AG08395 (cell line): Measurements from ENCODE around the gene BNIPL.

Experiments used
- DNase-seq: peaks from one replicate; pipeline ENCODE4 v3.0.0; 2012; ENCODE audit warnings: mixed read lengths, low spot score

BNIPL gene

GRCh38 chr1:151010346-151010726 lies 26.1 kb upstream of the BNIPL start:
- no peak for DNase-seq

DNA sequence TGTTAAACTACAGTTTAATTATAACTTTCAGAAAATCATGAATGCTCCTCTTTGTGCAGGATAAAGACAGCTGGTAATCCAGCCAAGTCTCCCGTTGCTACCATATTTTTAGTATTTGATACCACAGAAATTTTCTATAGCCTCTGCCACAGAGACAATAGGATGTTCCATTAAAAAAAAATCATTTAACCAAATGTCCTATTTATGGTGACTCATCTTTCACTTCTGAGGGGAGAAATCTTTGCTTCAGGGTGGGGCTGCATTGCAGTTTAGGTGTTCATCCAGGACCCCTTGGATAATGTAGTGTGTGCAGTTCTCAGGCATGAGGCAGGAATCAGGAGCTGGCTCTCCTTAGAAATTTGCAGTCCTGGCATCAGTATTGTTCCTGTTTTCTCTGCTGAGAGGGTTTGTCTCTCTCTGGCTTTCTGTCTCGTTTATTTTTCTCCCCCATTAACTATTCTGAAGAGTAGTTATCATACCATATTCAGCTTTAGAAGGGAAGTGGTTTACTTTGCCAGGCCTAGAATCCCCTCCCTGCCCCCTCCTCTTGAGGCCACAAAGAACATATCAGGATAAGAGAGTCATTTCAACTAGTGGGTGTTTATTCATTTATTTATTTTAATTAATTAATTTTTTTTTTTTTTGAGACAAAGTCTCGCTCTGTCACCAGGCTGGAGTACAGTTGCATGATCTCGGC lies 25.1 kb upstream of the BNIPL start:
- no peak for DNase-seq

DNA sequence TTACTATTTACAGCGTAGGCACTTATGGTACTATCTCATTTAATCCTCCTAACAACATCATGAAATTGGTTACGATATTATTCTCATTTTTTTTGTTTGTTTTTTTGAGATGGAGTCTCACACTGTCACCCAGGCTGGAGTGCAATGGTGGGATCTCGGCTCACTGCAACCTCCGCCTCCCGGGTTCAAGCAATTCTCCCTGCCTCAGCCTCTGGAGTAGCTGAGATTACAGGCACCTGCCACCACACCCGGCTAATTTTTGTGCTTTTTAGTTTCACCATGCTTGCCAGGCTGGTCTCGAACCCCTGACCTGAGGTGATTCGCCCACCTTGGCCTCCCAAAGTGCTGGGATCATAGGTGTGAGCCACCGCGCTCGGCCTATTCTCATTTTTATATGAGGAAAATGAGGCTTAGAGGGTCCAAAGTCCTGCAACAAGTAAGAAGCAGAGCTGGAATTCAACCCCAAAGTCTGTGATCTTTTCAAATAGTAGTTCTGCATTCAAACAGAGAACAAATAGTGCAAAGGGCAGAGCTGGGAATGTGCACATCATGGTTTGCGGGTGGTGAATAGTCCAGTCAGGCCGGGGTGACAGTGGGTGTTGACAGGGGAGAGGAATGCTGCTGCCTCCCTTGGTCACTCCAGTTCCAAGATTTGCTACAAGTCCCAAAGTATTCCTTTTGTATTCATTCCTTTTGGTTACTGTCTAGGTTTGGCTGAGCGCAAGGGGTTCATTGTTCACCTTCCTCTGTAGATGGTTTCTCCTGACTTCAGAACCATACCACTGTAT lies 23.5 kb upstream of the BNIPL start:
- no peak for DNase-seq

- no peak for DNase-seq
Measured at GRCh38 chr1:151013518-151013917, 22.9 kb upstream of the BNIPL start.

GRCh38 chr1:151024540-151025146 lies 11.7 kb upstream of the BNIPL start:
- DNase-seq: peak; percentile 81

- DNase-seq: no peak
Measured at GRCh38 chr1:151026460-151026859, 9.9 kb upstream of the BNIPL start.

DNA sequence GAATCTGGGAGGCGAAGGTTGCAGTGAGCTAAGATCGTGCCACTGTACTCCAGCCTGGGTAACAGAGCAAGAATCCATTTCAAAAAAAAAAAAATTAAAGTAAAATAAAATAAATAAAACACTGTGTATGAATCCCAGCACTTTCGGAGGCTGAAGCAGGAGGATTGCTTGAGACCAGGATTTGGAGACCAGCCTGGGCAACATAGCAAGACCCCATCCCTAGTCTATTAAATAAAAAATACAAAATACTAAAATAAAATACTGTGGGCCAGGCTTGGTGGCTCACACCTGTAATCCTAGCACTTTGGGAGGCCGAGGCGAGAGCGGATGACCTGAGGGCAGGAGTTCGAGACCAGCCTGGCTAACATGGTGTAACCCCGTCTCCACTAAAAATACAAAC lies 4.2 kb upstream of the BNIPL start:
- no peak for DNase-seq

DNA sequence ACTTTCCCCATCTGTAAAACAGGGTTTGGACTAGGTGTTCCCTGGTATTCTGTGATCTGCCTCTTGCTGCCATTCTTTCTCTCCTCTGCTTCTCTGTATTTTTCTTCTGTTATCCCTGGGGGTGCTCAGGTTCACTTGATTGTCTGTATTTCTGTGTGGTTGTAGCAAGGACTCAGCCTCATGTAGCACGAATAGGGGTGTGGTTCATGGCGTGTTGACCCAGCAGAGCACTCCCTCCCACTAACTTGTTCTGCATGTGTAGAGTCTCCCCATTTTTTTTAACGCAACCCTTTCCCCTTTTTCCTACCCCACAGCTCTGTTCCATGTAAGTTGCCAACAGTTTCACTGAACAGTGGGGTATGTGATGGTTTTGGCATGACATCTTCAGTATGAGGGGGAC lies 1.2 kb upstream of the BNIPL start:
- no peak for DNase-seq

DNA sequence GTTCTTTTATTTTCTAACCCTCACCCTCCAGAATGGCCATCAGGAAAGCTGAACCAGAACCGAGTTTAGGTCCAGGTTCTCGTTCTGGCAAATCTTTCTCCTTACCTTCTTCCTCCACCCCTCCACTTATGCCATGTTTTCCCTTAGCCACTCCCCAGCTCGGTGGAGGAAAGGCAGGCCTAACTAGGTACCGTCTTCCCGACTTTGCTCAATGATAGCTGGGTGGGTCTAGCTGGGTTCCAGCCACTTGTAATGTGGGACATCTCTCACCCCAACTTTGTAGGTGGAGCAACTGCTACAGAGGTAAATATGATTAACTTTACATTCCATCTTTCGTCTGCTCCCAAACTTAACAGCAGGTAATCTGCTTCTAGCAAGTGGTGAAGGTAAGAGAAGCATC lies 646 bp downstream of the BNIPL start:
- DNase-seq: no peak

DNA sequence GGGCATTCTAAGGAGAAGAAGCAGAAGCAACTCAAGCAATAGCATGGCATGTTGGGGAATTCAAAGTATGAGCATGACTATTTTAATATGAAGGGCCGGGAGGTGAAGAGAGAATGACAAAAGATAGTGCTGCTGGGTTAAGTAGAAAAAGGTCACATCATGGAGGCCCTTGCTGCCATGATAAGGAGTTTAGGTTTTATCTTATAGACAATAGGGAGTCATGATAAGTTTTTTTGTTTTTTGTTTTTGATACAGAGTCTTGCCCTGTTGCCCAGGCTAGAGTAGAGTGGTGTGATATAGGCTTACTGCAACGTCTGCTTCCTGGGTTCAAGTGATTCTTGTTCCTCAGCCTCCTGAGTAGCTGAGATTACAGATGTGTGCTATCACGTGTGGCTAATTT lies 3.1 kb downstream of the BNIPL start:
- no peak for DNase-seq

DNA sequence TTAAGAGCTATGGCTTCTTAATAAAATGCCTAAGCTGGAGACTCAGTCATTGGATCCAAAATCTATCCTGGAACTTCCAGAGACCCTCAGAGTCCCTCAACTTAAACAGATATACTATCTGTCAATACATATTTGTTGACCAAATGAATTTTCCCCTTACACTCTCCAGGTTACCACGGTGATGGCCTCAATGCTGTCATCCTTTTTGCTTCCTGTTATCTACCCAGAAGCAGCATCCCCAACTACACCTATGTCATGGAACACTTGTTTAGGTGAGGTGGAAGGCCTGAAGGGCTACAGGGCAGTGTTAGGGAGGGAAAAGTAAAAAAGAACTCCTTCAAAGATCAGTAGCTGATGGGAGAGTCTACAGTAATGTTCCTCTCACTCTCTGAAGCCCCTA lies 6.8 kb downstream of the BNIPL start:
- no peak for DNase-seq

- peak; percentile 93 for DNase-seq
Measured at GRCh38 chr1:151047591-151047924, 11.2 kb downstream of the BNIPL start, which contains the start of gene C1orf56. TSS of gene C1orf56 (plus strand) at chr1:151047751. CDS start at chr1:151047848, 97 bp downstream.

DNA sequence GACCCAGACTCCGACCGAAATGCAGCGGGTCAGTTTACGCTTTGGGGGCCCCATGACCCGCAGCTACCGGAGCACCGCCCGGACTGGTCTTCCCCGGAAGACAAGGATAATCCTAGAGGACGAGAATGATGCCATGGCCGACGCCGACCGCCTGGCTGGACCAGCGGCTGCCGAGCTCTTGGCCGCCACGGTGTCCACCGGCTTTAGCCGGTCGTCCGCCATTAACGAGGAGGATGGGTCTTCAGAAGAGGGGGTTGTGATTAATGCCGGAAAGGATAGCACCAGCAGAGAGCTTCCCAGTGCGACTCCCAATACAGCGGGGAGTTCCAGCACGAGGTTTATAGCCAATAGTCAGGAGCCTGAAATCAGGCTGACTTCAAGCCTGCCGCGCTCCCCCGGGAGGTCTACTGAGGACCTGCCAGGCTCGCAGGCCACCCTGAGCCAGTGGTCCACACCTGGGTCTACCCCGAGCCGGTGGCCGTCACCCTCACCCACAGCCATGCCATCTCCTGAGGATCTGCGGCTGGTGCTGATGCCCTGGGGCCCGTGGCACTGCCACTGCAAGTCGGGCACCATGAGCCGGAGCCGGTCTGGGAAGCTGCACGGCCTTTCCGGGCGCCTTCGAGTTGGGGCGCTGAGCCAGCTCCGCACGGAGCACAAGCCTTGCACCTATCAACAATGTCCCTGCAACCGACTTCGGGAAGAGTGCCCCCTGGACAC lies 11.7 kb downstream of the BNIPL start:
- peak; percentile 73 for DNase-seq

GRCh38 chr1:151048645-151049032 lies 12.3 kb downstream of the BNIPL start:
- no peak for DNase-seq

DNA sequence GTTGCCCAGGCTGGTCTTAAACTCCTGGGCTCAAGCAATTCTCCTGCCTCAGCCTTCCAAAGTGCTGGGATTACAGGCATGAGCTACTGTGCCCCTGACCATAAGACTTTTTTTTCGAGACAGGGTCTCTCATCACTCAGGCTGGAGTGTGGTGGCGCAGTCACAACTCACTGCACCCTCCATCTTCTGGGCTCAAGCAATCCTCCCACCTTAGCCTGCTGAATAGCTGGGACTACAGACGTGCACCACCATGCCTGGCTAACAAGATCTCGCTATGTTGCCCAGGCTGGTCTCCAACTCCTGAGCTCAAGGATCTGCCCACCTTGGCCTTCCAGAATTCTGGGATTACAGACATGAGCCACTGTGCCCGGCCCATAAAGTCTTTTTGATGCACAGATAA lies 13.1 kb downstream of the BNIPL start:
- DNase-seq: no peak

GRCh38 chr1:151050051-151050688 lies 13.8 kb downstream of the BNIPL start:
- no peak for DNase-seq

DNA sequence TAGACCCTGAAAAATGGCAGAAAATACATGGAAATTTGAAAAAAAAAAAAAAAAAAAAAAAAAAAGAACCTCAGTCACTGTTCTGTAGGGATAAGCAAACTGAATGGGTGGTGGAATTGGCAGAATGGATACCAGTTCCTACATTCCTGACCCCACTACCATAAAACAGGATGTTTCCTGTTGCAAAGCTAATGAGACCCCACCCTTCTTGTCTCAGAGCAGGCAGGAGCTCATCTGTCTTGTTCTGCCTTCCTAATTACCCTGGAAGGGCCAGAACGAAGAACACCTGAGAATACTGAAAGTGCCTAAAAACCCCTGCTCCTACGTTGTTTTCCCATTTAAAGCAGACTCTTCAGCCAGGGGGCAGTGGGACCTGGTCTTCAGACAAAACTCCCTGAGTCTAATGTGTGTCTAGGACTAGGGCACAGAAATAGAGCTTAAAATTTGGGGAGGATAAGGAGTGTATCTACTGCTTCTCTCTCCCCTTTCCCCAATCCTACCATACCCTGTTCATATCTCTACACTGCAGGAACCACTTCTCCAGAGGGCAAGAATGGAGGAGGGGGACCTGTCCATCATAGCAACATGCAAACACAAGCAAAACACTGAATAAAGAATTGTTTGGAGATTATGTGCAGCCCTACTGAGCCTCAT lies 15.1 kb downstream of the BNIPL start:
- DNase-seq: no peak

DNA sequence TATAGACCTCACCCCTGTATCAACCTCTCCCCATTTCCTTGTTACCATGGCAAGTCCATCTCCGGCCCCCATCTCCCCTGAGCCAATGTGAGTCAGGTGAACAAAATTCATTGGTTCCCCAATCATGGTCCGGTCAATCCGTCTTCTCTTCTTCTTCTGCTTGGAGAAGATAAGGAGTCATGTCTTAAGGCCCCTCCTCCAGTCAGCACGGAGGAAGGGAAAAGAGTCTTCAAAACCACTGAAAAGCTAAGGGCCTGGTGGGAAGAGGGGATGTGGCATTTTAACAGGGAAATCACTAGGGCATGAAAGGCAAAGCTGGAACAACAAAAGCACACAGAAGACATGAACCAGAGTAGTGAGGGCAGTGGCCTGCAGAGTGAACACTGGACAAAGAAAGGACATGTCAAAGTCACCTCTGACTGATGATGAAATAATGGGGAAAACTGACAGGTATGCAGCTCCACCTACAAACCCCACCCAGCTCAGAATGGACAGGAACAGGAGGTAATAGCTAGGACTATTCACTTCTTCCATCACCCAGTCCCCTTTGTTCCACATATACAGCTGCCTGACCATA lies 18.7 kb downstream of the BNIPL start:
- DNase-seq: no peak

- DNase-seq: no peak
Measured at GRCh38 chr1:151055581-151055980, 19.2 kb downstream of the BNIPL start.

- DNase-seq: no peak
Measured at GRCh38 chr1:151056149-151056548, 19.8 kb downstream of the BNIPL start.

GRCh38 chr1:151058692-151059091 lies 22.3 kb downstream of the BNIPL start:
- peak; percentile 4 for DNase-seq
